PC-9 (cell line): ENCODE results near the gene CCP110.

Experiments
- EZH2 ChIP-seq: fragments of 200-600 bp; sonication (generic); IDR thresholded peaks from 2 replicates; pipeline ENCODE4 v1.8.0; 2017; ENCODE audit warnings: antibody characterized with exemption, low read depth
- TF ChIP-seq, protein P1 (sequence below): fragments of 200-600 bp; sonication (generic); conservative IDR thresholded peaks from 2 replicates; pipeline ENCODE4 v1.6.1; 2017; ENCODE audit warnings: mixed run types, antibody characterized with exemption, mild to moderate bottlenecking, moderate library complexity

GRCh38 chr16:19497176-19497575 is 26.6 kb upstream of the CCP110 start:
- no peak for TF ChIP-seq EZH2
- TF ChIP-seq, protein P1, sequence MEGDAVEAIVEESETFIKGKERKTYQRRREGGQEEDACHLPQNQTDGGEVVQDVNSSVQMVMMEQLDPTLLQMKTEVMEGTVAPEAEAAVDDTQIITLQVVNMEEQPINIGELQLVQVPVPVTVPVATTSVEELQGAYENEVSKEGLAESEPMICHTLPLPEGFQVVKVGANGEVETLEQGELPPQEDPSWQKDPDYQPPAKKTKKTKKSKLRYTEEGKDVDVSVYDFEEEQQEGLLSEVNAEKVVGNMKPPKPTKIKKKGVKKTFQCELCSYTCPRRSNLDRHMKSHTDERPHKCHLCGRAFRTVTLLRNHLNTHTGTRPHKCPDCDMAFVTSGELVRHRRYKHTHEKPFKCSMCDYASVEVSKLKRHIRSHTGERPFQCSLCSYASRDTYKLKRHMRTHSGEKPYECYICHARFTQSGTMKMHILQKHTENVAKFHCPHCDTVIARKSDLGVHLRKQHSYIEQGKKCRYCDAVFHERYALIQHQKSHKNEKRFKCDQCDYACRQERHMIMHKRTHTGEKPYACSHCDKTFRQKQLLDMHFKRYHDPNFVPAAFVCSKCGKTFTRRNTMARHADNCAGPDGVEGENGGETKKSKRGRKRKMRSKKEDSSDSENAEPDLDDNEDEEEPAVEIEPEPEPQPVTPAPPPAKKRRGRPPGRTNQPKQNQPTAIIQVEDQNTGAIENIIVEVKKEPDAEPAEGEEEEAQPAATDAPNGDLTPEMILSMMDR: no peak
